Activated naive CD8-positive, alpha-beta T cell treated with anti-CD3 and anti-CD28 coated beads for 36 hours (primary cell): ENCODE results near the gene SOWAHD. TPM values are rescaled to one million over a fixed set of nuclear protein-coding genes. Genes with fewer than 3 reads are reported as not detected.
"Not testable (repeated sequence)": the region's sequence is repeated elsewhere in the genome, so short reads cannot be mapped to it uniquely, and the experiment has no call there.

Experiments used
- DNase-seq: peaks from one replicate; pipeline ENCODE4 v3.0.0; 2021
- H3K27ac Mint-ChIP-seq: one replicate; pipeline ENCODE4 v1.8.0; 2022; ENCODE audit warnings: mild to moderate bottlenecking, moderate library complexity, mixed read lengths
- H3K27me3 Mint-ChIP-seq: one replicate; pipeline ENCODE4 v1.8.0; 2022; ENCODE audit warnings: mild to moderate bottlenecking, mixed read lengths
- H3K36me3 Mint-ChIP-seq: one replicate; pipeline ENCODE4 v1.8.0; 2021; ENCODE audit warnings: mild to moderate bottlenecking, mixed read lengths
- H3K4me1 Mint-ChIP-seq: one replicate; pipeline ENCODE4 v1.8.0; 2021; ENCODE audit warnings: mixed read lengths
- H3K4me3 Mint-ChIP-seq: one replicate; pipeline ENCODE4 v1.8.0; 2022; ENCODE audit warnings: mild to moderate bottlenecking, moderate library complexity, mixed read lengths
- H3K9me3 Mint-ChIP-seq: one replicate; pipeline ENCODE4 v1.8.0; 2022; ENCODE audit warnings: mixed read lengths
- total RNA-seq, 2 experiments: library from RNA; stranded (reverse); gene quantifications; one replicate each; pipeline ENCODE4 v1.2.3, GENCODE V29; 2021

Gene SOWAHD
- total RNA-seq, 2 experiments from 2014 or later: 0.14 to 0.18 TPM

GRCh38 chrX:119778829-119779228, 20.4 kb downstream of the SOWAHD start:
- Mint-ChIP-seq H3K27ac (no peak overlapping the region), H3K36me3 (peaks cover 6% of the 10 kb centered on the region), H3K27me3 (no peaks in the 10 kb centered on the region), H3K9me3 (no peaks in the 10 kb centered on the region), H3K4me3 (no peak overlapping the region), H3K4me1 (peaks cover 4% of the 10 kb centered on the region)
- DNase-seq: no peak

- no peak for DNase-seq
These were observed 24.6 kb downstream of the SOWAHD start for GRCh38 chrX:119783026-119783425.

GRCh38 chrX:119784747-119785446, 26.5 kb downstream of the SOWAHD start:
- DNase-seq: peak; percentile 44
- peaks cover 26% of the 10 kb centered on the region for H3K4me1 Mint-ChIP-seq
- H3K27ac Mint-ChIP-seq: peak overlapping the region; percentile 48
- peak overlapping the region; percentile 42 for H3K4me3 Mint-ChIP-seq
- peaks cover 47% of the 10 kb centered on the region for H3K36me3 Mint-ChIP-seq
- no peaks in the 10 kb centered on the region for H3K27me3 Mint-ChIP-seq
- no peaks in the 10 kb centered on the region for H3K9me3 Mint-ChIP-seq

More at GRCh38 chrX:119783026-119783425, 24.6 kb downstream of the SOWAHD start:
- H3K27me3 Mint-ChIP-seq: no peaks in the 10 kb centered on the region
- H3K4me1 Mint-ChIP-seq: peaks cover 19% of the 10 kb centered on the region
- H3K27ac Mint-ChIP-seq: peak overlapping the region; percentile 66
- peaks cover 29% of the 10 kb centered on the region for H3K36me3 Mint-ChIP-seq
- H3K4me3 Mint-ChIP-seq: no peak overlapping the region
- no peaks in the 10 kb centered on the region for H3K9me3 Mint-ChIP-seq

DNA sequence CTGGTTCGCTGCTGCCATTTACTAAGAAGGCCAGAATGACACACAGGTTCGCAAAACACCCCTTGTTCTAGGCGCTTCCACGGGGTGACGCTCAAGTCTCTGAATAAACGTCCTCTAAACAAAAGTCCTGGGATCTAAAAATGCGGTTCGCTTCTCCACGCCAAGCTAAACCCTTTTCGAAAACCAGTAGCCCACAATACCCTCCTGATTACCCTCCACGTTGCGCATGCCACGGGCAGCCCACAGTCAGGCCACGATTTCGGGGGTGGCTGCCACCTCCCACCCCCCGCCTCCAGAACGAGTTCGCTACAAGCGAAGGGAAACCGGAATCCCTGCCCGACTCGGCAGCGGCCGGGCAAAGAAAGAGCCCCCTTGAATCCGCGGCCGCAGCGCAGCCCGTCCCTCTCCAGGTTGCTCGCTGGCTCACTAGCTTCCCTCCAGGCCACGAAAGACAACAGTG, 32.6 kb downstream of the SOWAHD start:
- Mint-ChIP-seq H3K9me3 (no peaks in the 10 kb centered on the region), H3K27me3 (no peaks in the 10 kb centered on the region), H3K36me3 (peaks cover 49% of the 10 kb centered on the region), H3K4me3 (peak overlapping the region; percentile 92), H3K27ac (peak overlapping the region; percentile 96), H3K4me1 (peaks cover 15% of the 10 kb centered on the region)
- DNase-seq: no peak

- H3K4me3 Mint-ChIP-seq: peak within 1 kb of the TSS; percentile 92
- H3K36me3 Mint-ChIP-seq: peaks cover 46% of the 10 kb centered on the region
- no peaks in the 10 kb centered on the region for H3K27me3 Mint-ChIP-seq
- H3K27ac Mint-ChIP-seq: peak within 1 kb of the TSS; percentile 96
- peaks cover 14% of the 10 kb centered on the region for H3K4me1 Mint-ChIP-seq
- no peaks in the 10 kb centered on the region for H3K9me3 Mint-ChIP-seq
- peak; percentile 80 for DNase-seq
These were observed 33.2 kb downstream of the SOWAHD start, which contains the start of gene RPL39 for GRCh38 chrX:119791437-119792231. Gene RPL39, minus strand, starts transcription at chrX:119791630. Its CDS starts 54 bp downstream, at chrX:119791576.

- Mint-ChIP-seq H3K9me3 (no peaks in the 10 kb centered on the region), H3K36me3 (peaks cover 10% of the 10 kb centered on the region), H3K27ac (no peak overlapping the region), H3K4me3 (no peak overlapping the region), H3K27me3 (no peaks in the 10 kb centered on the region), H3K4me1 (no peaks in the 10 kb centered on the region)
- DNase-seq: no peak
These were observed 43.1 kb downstream of the SOWAHD start for GRCh38 chrX:119801253-119802221.

DNA sequence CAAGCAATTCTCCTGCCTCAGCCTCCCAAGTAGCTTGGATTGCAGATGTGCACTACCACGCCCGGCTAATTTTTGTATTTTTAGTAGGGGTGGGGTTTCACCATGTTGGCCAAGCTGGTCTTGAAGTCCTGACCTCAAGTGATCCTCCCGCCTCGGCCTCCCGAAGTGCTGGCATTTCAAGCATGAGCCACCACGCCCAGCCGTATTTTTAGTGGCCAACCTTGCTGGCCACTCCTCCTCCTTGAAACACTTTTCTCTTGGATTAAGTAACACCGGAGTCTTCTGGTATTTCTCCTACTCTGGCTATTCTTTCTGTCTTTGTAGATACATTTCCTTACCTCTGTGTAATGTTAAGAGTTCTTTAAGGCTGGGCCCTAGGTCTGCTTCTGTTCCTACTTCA, 44.2 kb downstream of the SOWAHD start:
- H3K9me3 Mint-ChIP-seq: no peaks in the 10 kb centered on the region
- no peak overlapping the region for H3K4me3 Mint-ChIP-seq
- H3K36me3 Mint-ChIP-seq: peaks cover 10% of the 10 kb centered on the region
- no peak for DNase-seq
- no peaks in the 10 kb centered on the region for H3K4me1 Mint-ChIP-seq
- no peaks in the 10 kb centered on the region for H3K27me3 Mint-ChIP-seq
- no peak overlapping the region for H3K27ac Mint-ChIP-seq

DNA sequence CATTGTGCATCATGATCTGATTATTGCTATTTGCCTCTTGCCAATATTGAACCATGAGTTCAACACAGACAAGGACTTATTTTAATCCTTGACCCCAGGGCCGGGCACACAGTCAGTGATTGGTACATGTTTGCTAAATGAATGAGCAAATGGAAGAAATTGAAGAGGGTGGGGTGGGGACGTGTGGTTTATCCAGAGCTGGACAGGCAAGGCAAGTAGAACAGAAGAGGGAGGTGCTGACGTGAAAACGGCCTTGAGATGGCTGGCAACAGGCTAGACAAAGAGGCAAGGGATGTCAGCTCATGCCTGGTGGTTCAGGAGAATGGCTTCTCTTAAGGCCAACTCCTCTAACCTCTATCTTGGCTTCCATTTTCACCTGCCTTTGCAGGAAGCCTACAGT, 50.1 kb downstream of the SOWAHD start:
- not testable (repeated sequence) for H3K27me3 Mint-ChIP-seq, H3K9me3 Mint-ChIP-seq, H3K36me3 Mint-ChIP-seq, H3K27ac Mint-ChIP-seq, DNase-seq, H3K4me1 Mint-ChIP-seq, H3K4me3 Mint-ChIP-seq

- no peaks in the 10 kb centered on the region for H3K9me3 Mint-ChIP-seq
- H3K27me3 Mint-ChIP-seq: no peaks in the 10 kb centered on the region
- H3K27ac Mint-ChIP-seq: no peak overlapping the region
- no peak overlapping the region for H3K4me3 Mint-ChIP-seq
- no peak for DNase-seq
- H3K36me3 Mint-ChIP-seq: peaks cover 5% of the 10 kb centered on the region
- H3K4me1 Mint-ChIP-seq: no peaks in the 10 kb centered on the region
These were observed 50.8 kb downstream of the SOWAHD start for GRCh38 chrX:119809185-119809666.

Other genes starting within 250 kb of the SOWAHD start
- 10 to 100 TPM; 23.5 to 27.4 TPM for gene STEEP1, start 193.2 kb upstream of the SOWAHD start, total RNA-seq
- 10 to 100 TPM; 54.7 to 60.3 TPM for gene UBE2A, start 184.0 kb upstream of the SOWAHD start, total RNA-seq
- gene NKRF, start 152.2 kb upstream of the SOWAHD start, total RNA-seq: 10 to 100 TPM; 29.8 to 30.9 TPM
- 100 to 1,000 TPM; 187 to 202 TPM for gene SEPTIN6, start 65.4 kb upstream of the SOWAHD start, total RNA-seq
- gene RPL39, start 33.0 kb downstream of the SOWAHD start, total RNA-seq: 1,000 to 10,000 TPM; 2,459 to 2,591 TPM
- 10 to 100 TPM; 21.0 to 21.2 TPM for gene UPF3B, start 94.4 kb downstream of the SOWAHD start, total RNA-seq
- gene RNF113A, start 113.1 kb downstream of the SOWAHD start, total RNA-seq: 10 to 100 TPM; 28.2 to 28.4 TPM
- 10 to 100 TPM; 93.8 to 95.1 TPM for gene NDUFA1, start 113.2 kb downstream of the SOWAHD start, total RNA-seq
- not detected for gene AKAP14, start 137.3 kb downstream of the SOWAHD start, total RNA-seq
- gene NKAP, start 185.2 kb downstream of the SOWAHD start, total RNA-seq: 1 to 10 TPM; 8.3 to 9.7 TPM